D721Med (cell line): ENCODE measurements around the gene FAM180B.
"Not testable (repeated sequence)": the region's sequence is repeated elsewhere in the genome, so short reads cannot be mapped to it uniquely, and the experiment has no call there.

Experiments
- DNase-seq: peaks from one replicate; pipeline ENCODE4 v3.0.0; 2011; ENCODE audit warnings: low spot score; ENCODE audit not compliant: insufficient read length
- FAIRE-seq: peaks from 2 replicates; lab custom pipeline; 2011; peaks lifted over from hg19 to GRCh38; lab: Jason Lieb, UNC
- TF ChIP-seq, protein P1 (sequence below): IDR thresholded peaks from 2 replicates; pipeline ENCODE4 v1.5.1; 2012; ENCODE audit warnings: mild to moderate bottlenecking, control low read depth; ENCODE audit not compliant: insufficient read depth; ENCODE audit errors: missing control alignments

FAM180B gene

GRCh38 chr11:47560426-47560825 is 26.1 kb upstream of the FAM180B start:
- TF ChIP-seq, protein P1, sequence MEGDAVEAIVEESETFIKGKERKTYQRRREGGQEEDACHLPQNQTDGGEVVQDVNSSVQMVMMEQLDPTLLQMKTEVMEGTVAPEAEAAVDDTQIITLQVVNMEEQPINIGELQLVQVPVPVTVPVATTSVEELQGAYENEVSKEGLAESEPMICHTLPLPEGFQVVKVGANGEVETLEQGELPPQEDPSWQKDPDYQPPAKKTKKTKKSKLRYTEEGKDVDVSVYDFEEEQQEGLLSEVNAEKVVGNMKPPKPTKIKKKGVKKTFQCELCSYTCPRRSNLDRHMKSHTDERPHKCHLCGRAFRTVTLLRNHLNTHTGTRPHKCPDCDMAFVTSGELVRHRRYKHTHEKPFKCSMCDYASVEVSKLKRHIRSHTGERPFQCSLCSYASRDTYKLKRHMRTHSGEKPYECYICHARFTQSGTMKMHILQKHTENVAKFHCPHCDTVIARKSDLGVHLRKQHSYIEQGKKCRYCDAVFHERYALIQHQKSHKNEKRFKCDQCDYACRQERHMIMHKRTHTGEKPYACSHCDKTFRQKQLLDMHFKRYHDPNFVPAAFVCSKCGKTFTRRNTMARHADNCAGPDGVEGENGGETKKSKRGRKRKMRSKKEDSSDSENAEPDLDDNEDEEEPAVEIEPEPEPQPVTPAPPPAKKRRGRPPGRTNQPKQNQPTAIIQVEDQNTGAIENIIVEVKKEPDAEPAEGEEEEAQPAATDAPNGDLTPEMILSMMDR = no peak
- FAIRE-seq (no peak), DNase-seq (no peak)

- FAIRE-seq, DNase-seq: not testable (repeated sequence)
Measured at GRCh38 chr11:47562393-47562792, 24.1 kb upstream of the FAM180B start.

DNA sequence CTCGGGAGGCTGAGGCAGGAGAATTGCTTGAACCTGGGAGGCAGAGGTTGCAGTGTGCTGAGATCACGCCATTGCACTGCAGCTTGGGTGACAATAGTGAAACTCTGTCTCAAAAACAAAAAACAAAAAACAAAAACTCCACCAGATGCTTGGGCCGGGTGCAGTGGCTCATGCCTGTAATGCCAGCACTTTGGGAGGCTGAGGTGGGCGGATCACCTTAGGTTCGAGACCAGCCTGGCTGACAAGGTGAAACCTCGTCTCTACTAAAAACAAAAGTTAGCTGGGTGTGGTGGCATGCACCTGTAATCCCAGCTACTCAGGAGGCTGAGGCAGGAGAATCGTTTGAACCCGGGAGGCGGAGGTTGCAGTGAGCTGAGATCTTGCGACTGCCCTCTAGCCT is 22.1 kb upstream of the FAM180B start:
- FAIRE-seq, DNase-seq: not testable (repeated sequence)

GRCh38 chr11:47564933-47565339 is 21.5 kb upstream of the FAM180B start:
- TF ChIP-seq, protein P1 = no peak
- FAIRE-seq (no peak), DNase-seq (no peak)

- TF ChIP-seq, protein P1 = no peak
- FAIRE-seq (no peak), DNase-seq (no peak)
Measured at GRCh38 chr11:47565340-47566148, 20.9 kb upstream of the FAM180B start, which contains the start of gene PTPMT1. Gene PTPMT1, plus strand, starts transcription at chr11:47565599. Its CDS starts 24 bp downstream, at chr11:47565623.

DNA sequence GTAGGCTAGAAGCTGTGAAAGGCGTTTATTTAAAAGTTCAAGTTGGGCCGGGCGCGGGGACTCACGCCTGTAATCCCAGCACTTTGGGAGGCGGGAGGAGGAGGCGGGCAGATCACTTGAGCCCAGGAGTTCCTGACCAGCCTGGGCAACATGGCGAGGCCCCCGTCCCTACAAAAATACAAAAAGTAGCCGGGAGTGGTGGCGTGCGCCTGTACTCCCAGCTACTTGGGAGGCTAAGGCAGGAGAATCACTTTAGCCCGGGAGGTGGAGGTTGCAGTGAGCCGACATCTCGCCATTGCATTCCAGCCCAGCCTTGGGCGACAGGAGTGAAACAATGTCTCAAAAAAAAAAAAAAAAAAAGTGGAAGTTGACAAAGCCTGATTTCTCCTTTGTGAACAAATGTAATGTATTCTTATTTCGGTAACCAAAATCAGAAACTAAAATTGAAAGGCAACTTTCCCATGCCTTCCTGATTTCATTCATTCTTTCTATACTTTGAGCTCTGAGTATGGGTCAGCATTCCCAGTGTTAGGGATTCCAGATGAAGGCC is 20.3 kb upstream of the FAM180B start:
- DNase-seq (no peak), FAIRE-seq (no peak)
- TF ChIP-seq, protein P1 = no peak

DNA sequence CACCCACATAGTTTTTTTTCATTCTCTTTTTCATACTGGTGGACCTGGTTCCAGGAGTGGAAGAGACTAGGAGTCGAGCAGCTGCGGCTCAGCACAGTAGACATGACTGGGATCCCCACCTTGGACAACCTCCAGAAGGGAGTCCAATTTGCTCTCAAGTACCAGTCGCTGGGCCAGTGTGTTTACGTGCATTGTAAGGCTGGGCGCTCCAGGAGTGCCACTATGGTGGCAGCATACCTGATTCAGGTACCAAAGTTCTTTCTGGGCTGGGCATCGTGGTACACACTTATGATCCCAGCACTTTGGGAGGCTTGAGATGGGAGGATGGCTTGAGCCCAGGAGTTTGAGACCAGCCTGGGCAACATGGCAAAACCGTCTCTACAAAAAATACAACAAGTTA is 16.8 kb upstream of the FAM180B start:
- no peak for DNase-seq
- TF ChIP-seq, protein P1 = no peak
- FAIRE-seq = no peak

GRCh38 chr11:47570651-47571356 is 15.7 kb upstream of the FAM180B start:
- no peak for DNase-seq
- FAIRE-seq = no peak
- TF ChIP-seq, protein P1 = no peak
